Stimulated activated CD4-positive, alpha-beta T cell treated with anti-CD3 and anti-CD28 coated beads, Interleukin-1b, Interleukin-23, amount 100 ng/mL, for 48 hours (primary cell): ENCODE measurements around the gene ANXA2.
A peak's percentile ranks its signal among the peaks of the same experiment; 100 is the strongest.
"Not testable (repeated sequence)": the region's sequence is repeated elsewhere in the genome, so short reads cannot be mapped to it uniquely, and the experiment has no call there.

ENCODE experiments used
- DNase-seq: peaks from one replicate; pipeline ENCODE4 v3.0.0-alpha.2; 2020

ANXA2 gene

GRCh38 chr15:60397772-60398445, at the start of gene ANXA2:
Gene ANXA2 (minus strand): TSS chr15:60397986. CDS start chr15:60386075, 11,911 bp downstream.
- DNase-seq: peak; percentile 79

- no peak for DNase-seq
Observed at GRCh38 chr15:60444289-60444912, 46.6 kb upstream of the ANXA2 start.

GRCh38 chr15:60442763-60443162, 45.0 kb upstream of the ANXA2 start:
- no peak for DNase-seq

GRCh38 chr15:60442031-60442650, 44.4 kb upstream of the ANXA2 start:
- no peak for DNase-seq

- no peak for DNase-seq
Observed at GRCh38 chr15:60441331-60441730, 43.5 kb upstream of the ANXA2 start.

GRCh38 chr15:60438646-60439045, 40.9 kb upstream of the ANXA2 start:
- no peak for DNase-seq

- DNase-seq: no peak
Observed at GRCh38 chr15:60428935-60429334, 31.1 kb upstream of the ANXA2 start.

GRCh38 chr15:60426870-60427508, 29.2 kb upstream of the ANXA2 start:
- DNase-seq: no peak

GRCh38 chr15:60425461-60425860, 27.7 kb upstream of the ANXA2 start:
- no peak for DNase-seq

GRCh38 chr15:60424006-60424405, 26.2 kb upstream of the ANXA2 start:
- DNase-seq: no peak

GRCh38 chr15:60423537-60423936, 25.8 kb upstream of the ANXA2 start:
- DNase-seq: no peak

GRCh38 chr15:60421544-60421943, 23.8 kb upstream of the ANXA2 start:
- DNase-seq: no peak

- DNase-seq: no peak
Observed at GRCh38 chr15:60420203-60420716, 22.5 kb upstream of the ANXA2 start.

- DNase-seq: no peak
Observed at GRCh38 chr15:60419753-60420152, 22.0 kb upstream of the ANXA2 start.

- no peak for DNase-seq
Observed at GRCh38 chr15:60418096-60418495, 20.3 kb upstream of the ANXA2 start.

- no peak for DNase-seq
Observed at GRCh38 chr15:60417112-60417511, 19.3 kb upstream of the ANXA2 start.

- DNase-seq: no peak
Observed at GRCh38 chr15:60416484-60416883, 18.7 kb upstream of the ANXA2 start.

GRCh38 chr15:60414016-60414682, 16.4 kb upstream of the ANXA2 start:
- no peak for DNase-seq

GRCh38 chr15:60413231-60413824, 15.5 kb upstream of the ANXA2 start:
- DNase-seq: no peak

- DNase-seq: not testable (repeated sequence)
Observed at GRCh38 chr15:60412807-60413206, 15.0 kb upstream of the ANXA2 start.

- DNase-seq: no peak
Observed at GRCh38 chr15:60411774-60412425, 14.1 kb upstream of the ANXA2 start.

GRCh38 chr15:60410350-60410749, 12.6 kb upstream of the ANXA2 start:
- not testable (repeated sequence) for DNase-seq
